Astrocyte (in vitro differentiated cells and primary cell): ENCODE measurements around the gene NCAM2. TPM values are rescaled to one million over a fixed set of nuclear protein-coding genes. Genes with fewer than 3 reads are reported as not detected.

ENCODE experiments used
- DNase-seq: peaks from one replicate; pipeline ENCODE4 v3.0.0-alpha.2; 2010; ENCODE audit warnings: low read depth
- FAIRE-seq: peaks from 2 replicates; lab custom pipeline; 2011; peaks lifted over from hg19 to GRCh38; lab: Jason Lieb, UNC
- H2AFZ ChIP-seq: 2 replicates; pipeline ENCODE4 v1.6.0; 2012; ENCODE audit warnings: low read depth, low read length, inconsistent platforms
- H3K27ac ChIP-seq: 2 replicates; pipeline ENCODE4 v1.5.1; 2011; ENCODE audit warnings: low read depth, low read length, inconsistent platforms
- H3K27me3 ChIP-seq: 2 replicates; pipeline ENCODE4 v1.6.0; 2011; ENCODE audit warnings: low read length, inconsistent platforms; ENCODE audit not compliant: insufficient read depth
- H3K36me3 ChIP-seq: 2 replicates; pipeline ENCODE4 v1.5.1; 2011; ENCODE audit warnings: low read length, inconsistent platforms; ENCODE audit not compliant: insufficient read depth
- H3K4me1 ChIP-seq: 2 replicates; pipeline ENCODE4 v1.5.1; 2011; ENCODE audit warnings: low read length, inconsistent platforms; ENCODE audit not compliant: insufficient read depth
- H3K4me2 ChIP-seq: 2 replicates; pipeline ENCODE4 v1.6.0; 2012; ENCODE audit warnings: low read length, inconsistent platforms
- H3K4me3 ChIP-seq: 2 replicates; pipeline ENCODE4 v1.5.1; 2011; ENCODE audit warnings: low read depth, mild to moderate bottlenecking, low read length, inconsistent platforms; ENCODE audit not compliant: insufficient read depth
- H3K79me2 ChIP-seq: 2 replicates; pipeline ENCODE4 v1.6.0; 2012; ENCODE audit warnings: mild to moderate bottlenecking, low read length, inconsistent platforms; ENCODE audit not compliant: insufficient read depth
- H3K9ac ChIP-seq: 2 replicates; pipeline ENCODE4 v1.6.0; 2012; ENCODE audit warnings: mild to moderate bottlenecking, low read length, inconsistent platforms
- H3K9me3 ChIP-seq: 2 replicates; pipeline ENCODE4 v1.5.1; 2012; ENCODE audit warnings: low read depth, mild to moderate bottlenecking, low read length, inconsistent platforms; ENCODE audit not compliant: insufficient read depth
- H4K20me1 ChIP-seq: 2 replicates; pipeline ENCODE4 v1.6.0; 2012; ENCODE audit warnings: low read length, inconsistent platforms; ENCODE audit not compliant: insufficient read depth
- H3K27ac Mint-ChIP-seq: one replicate; pipeline ENCODE4 v1.8.0; 2021; ENCODE audit warnings: mild to moderate bottlenecking, mixed read lengths; ENCODE audit not compliant: unreplicated experiment
- H3K27me3 Mint-ChIP-seq: one replicate; pipeline ENCODE4 v1.8.0; 2021; ENCODE audit warnings: low read depth, mixed read lengths; ENCODE audit not compliant: unreplicated experiment
- H3K36me3 Mint-ChIP-seq: one replicate; pipeline ENCODE4 v1.8.0; 2021; ENCODE audit warnings: low read depth, mixed read lengths; ENCODE audit not compliant: unreplicated experiment
- H3K4me1 Mint-ChIP-seq: one replicate; pipeline ENCODE4 v1.8.0; 2021; ENCODE audit warnings: low read depth, mixed read lengths; ENCODE audit not compliant: unreplicated experiment
- H3K4me3 Mint-ChIP-seq: one replicate; pipeline ENCODE4 v1.8.0; 2021; ENCODE audit warnings: mild to moderate bottlenecking, moderate library complexity, mixed read lengths; ENCODE audit not compliant: unreplicated experiment
- H3K9me3 Mint-ChIP-seq: one replicate; pipeline ENCODE4 v1.8.0; 2021; ENCODE audit warnings: mild to moderate bottlenecking, mixed read lengths; ENCODE audit not compliant: unreplicated experiment
- EZH2 ChIP-seq: IDR thresholded peaks from 2 replicates; pipeline ENCODE4 v1.6.1; 2012; ENCODE audit warnings: mild to moderate bottlenecking, low read length, inconsistent platforms; ENCODE audit not compliant: insufficient read depth
- total RNA-seq: library from RNA; stranded (reverse); gene quantifications from 2 replicates; pipeline ENCODE4 v1.2.1, GENCODE V29; 2021
- TF ChIP-seq, protein P1 (sequence below): IDR thresholded peaks from 2 replicates; pipeline ENCODE4 v1.5.1; 2011; ENCODE audit warnings: low read depth, mild to moderate bottlenecking, inconsistent platforms, low read length, moderate library complexity; ENCODE audit not compliant: insufficient read depth

NCAM2 gene
- total RNA-seq, 1 donor from 2014 or later = 6.8 TPM

DNA sequence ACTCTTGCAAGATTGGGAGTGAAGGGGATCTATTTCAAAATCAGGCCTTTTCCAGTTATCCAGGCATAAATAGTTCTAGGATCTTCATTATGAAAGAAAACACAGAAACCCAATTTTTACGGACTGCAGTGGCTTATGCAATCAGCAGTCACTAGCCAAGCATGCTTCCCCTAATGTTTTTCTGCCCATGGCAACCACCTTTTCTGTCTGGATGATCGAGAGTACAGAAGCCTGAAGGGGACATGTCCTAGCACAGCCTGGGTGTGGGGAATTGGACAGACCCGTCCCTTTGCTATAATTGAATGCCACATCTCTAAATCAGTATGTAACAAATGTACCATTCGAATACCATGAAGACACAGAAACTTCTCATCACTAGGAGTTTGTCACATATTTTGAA lies 29.8 kb upstream of the NCAM2 start:
- FAIRE-seq (no peak), DNase-seq (no peak)
- Histone ChIP-seq H3K4me2 (no peak overlapping the region), H3K27me3 (no peaks in the 10 kb centered on the region), H2AFZ (peak overlapping the region; percentile 16), H3K9ac (no peak overlapping the region), H3K9me3 (no peaks in the 10 kb centered on the region), H3K4me3 (no peak overlapping the region), H3K36me3 (no peaks in the 10 kb centered on the region), H3K27ac (no peak overlapping the region), H4K20me1 (no peaks in the 10 kb centered on the region), H3K79me2 (no peaks in the 10 kb centered on the region), H3K4me1 (no peaks in the 10 kb centered on the region)
- Mint-ChIP-seq H3K36me3 (no peaks in the 10 kb centered on the region), H3K9me3 (no peaks in the 10 kb centered on the region), H3K4me1 (peaks cover 5% of the 10 kb centered on the region), H3K27ac (peak overlapping the region; percentile 60), H3K4me3 (no peak overlapping the region), H3K27me3 (no peaks in the 10 kb centered on the region)
- TF ChIP-seq, protein P1, sequence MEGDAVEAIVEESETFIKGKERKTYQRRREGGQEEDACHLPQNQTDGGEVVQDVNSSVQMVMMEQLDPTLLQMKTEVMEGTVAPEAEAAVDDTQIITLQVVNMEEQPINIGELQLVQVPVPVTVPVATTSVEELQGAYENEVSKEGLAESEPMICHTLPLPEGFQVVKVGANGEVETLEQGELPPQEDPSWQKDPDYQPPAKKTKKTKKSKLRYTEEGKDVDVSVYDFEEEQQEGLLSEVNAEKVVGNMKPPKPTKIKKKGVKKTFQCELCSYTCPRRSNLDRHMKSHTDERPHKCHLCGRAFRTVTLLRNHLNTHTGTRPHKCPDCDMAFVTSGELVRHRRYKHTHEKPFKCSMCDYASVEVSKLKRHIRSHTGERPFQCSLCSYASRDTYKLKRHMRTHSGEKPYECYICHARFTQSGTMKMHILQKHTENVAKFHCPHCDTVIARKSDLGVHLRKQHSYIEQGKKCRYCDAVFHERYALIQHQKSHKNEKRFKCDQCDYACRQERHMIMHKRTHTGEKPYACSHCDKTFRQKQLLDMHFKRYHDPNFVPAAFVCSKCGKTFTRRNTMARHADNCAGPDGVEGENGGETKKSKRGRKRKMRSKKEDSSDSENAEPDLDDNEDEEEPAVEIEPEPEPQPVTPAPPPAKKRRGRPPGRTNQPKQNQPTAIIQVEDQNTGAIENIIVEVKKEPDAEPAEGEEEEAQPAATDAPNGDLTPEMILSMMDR = no peak
- TF ChIP-seq EZH2 = no peak

DNA sequence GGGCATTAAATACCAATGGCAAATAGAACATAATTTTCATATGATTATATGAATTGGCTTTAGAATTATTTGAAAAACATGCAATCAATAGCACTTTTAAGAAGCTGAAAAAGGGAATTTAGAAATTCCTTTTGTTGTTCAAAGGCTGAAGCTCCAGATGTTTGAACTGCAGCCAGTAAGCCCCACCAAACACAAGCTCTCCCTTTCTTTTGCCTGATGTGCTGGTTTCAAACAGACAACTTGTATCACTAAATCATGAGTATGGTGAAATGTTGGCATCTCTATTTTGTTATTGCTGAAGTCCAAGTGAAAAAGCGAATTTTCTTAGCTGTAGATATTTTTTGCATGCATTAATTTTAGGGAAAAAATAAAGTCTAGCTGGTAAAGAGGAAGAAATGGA lies 27.5 kb upstream of the NCAM2 start:
- no peak for DNase-seq
- Mint-ChIP-seq H3K36me3 (no peaks in the 10 kb centered on the region), H3K4me3 (no peak overlapping the region), H3K27ac (no peak overlapping the region), H3K4me1 (peaks cover 5% of the 10 kb centered on the region), H3K27me3 (no peaks in the 10 kb centered on the region), H3K9me3 (no peaks in the 10 kb centered on the region)
- Histone ChIP-seq H3K27me3 (no peaks in the 10 kb centered on the region), H3K4me2 (no peak overlapping the region), H3K9ac (no peak overlapping the region), H3K79me2 (no peaks in the 10 kb centered on the region), H2AFZ (no peak overlapping the region), H3K36me3 (no peaks in the 10 kb centered on the region), H3K27ac (no peak overlapping the region), H4K20me1 (no peaks in the 10 kb centered on the region), H3K4me3 (no peak overlapping the region), H3K9me3 (no peaks in the 10 kb centered on the region), H3K4me1 (no peaks in the 10 kb centered on the region)
- TF ChIP-seq, protein P1 = no peak
- no peak for TF ChIP-seq EZH2
- FAIRE-seq = no peak

DNA sequence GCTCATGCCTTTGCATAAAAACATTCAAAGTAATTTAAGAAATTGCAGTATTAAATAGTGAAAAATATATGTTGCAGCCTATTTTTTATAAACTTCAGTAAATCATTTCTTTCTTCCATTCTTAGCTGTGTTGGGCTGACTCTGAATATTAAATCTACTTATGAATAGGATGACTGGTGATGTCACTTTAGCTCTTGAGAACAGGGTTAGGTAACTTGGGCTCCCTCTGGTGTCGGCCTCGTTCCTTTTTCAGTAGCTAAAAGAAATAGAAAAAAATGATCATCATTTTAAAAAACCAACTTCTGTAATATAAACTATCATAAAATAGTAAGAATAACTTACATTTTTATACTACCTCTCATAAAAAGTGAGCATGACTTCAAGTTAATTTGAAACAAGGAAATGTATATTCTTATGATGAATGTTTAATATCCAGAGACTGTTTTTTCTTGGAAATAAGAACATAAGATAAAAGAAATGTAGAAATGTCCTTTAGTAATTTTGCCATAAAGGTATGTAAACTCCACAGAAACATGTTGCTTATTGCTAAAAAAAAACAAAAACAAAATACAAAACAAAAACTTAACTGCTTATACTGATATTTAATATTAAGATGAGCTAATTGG lies 26.8 kb upstream of the NCAM2 start:
- no peak overlapping the region for H3K9ac ChIP-seq
- no peak overlapping the region for H3K4me3 ChIP-seq
- no peaks in the 10 kb centered on the region for H4K20me1 ChIP-seq
- no peak overlapping the region for H3K27ac ChIP-seq
- no peaks in the 10 kb centered on the region for H3K36me3 ChIP-seq
- FAIRE-seq (no peak), DNase-seq (peak; percentile 39)
- TF ChIP-seq, protein P1 = peak; percentile 54
- TF ChIP-seq EZH2 = no peak
- no peak overlapping the region for H3K4me2 ChIP-seq
- no peak overlapping the region for H3K4me3 Mint-ChIP-seq
- no peaks in the 10 kb centered on the region for H3K79me2 ChIP-seq
- H3K27me3 Mint-ChIP-seq = no peaks in the 10 kb centered on the region
- H3K9me3 ChIP-seq = no peaks in the 10 kb centered on the region
- no peaks in the 10 kb centered on the region for H3K27me3 ChIP-seq
- no peaks in the 10 kb centered on the region for H3K4me1 ChIP-seq
- H2AFZ ChIP-seq = no peak overlapping the region
- no peaks in the 10 kb centered on the region for H3K9me3 Mint-ChIP-seq
- H3K27ac Mint-ChIP-seq = no peak overlapping the region
- peaks cover 5% of the 10 kb centered on the region for H3K4me1 Mint-ChIP-seq
- H3K36me3 Mint-ChIP-seq = no peaks in the 10 kb centered on the region
